Osteoblast (primary cell): Measurements from ENCODE around the gene TMEM175. TPM values are rescaled to one million over a fixed set of nuclear protein-coding genes. Genes with fewer than 3 reads are reported as not detected.
A peak's percentile ranks its signal among the peaks of the same experiment; 100 is the strongest.

ENCODE experiments used
- DNase-seq: peaks from one replicate; pipeline ENCODE4 v3.0.0; 2011; ENCODE audit warnings: low spot score, mixed read lengths; ENCODE audit not compliant: insufficient read length; ENCODE audit errors: missing footprints
- H2AFZ ChIP-seq: 2 replicates; pipeline ENCODE4 v1.6.0; 2011; ENCODE audit warnings: mild to moderate bottlenecking, low read length
- H3K27ac ChIP-seq: 2 replicates; pipeline ENCODE4 v1.5.1; 2011; ENCODE audit warnings: mild to moderate bottlenecking, low read depth, low read length, moderate library complexity
- H3K27me3 ChIP-seq: 2 replicates; pipeline ENCODE4 v1.6.0; 2012; ENCODE audit warnings: mild to moderate bottlenecking, control low read depth, inconsistent platforms, low read length, moderate library complexity; ENCODE audit not compliant: insufficient read depth
- H3K36me3 ChIP-seq: 2 replicates; pipeline ENCODE4 v1.5.1; 2011; ENCODE audit warnings: mild to moderate bottlenecking, low read length, control low read depth, moderate library complexity; ENCODE audit not compliant: insufficient read depth
- H3K4me1 ChIP-seq: 2 replicates; pipeline ENCODE4 v1.5.1; 2011; ENCODE audit warnings: mild to moderate bottlenecking, low read length, control low read depth, moderate library complexity; ENCODE audit not compliant: insufficient read depth
- H3K4me2 ChIP-seq: 2 replicates; pipeline ENCODE4 v1.6.0; 2011; ENCODE audit warnings: mild to moderate bottlenecking, low read length; ENCODE audit not compliant: insufficient read depth
- H3K4me3 ChIP-seq: fragments of 200-600 bp; sonication (generic); 3 replicates; pipeline ENCODE4 v1.5.1; 2012; ENCODE audit warnings: mild to moderate bottlenecking, low read length, inconsistent platforms; ENCODE audit not compliant: insufficient read depth
- H3K79me2 ChIP-seq: 2 replicates; pipeline ENCODE4 v1.6.0; 2012; ENCODE audit warnings: mild to moderate bottlenecking, low read length, control low read depth, inconsistent platforms; ENCODE audit not compliant: insufficient read depth
- H3K9me3 ChIP-seq: 2 replicates; pipeline ENCODE4 v1.5.1; 2011; ENCODE audit warnings: low read depth, low read length, control low read depth
- H4K20me1 ChIP-seq: 2 replicates; pipeline ENCODE4 v1.6.0; 2012; ENCODE audit warnings: mild to moderate bottlenecking, low read length, control low read depth; ENCODE audit not compliant: insufficient read depth
- CTCF ChIP-seq: IDR thresholded peaks from 2 replicates; pipeline ENCODE4 v1.5.1; 2011; ENCODE audit warnings: mild to moderate bottlenecking, low read depth, low read length, moderate library complexity; ENCODE audit errors: extremely low read depth
- total RNA-seq: library from RNA; depleted of rRNA; stranded (reverse); fragments of >200 nt; gene quantifications from 2 replicates; pipeline ENCODE4 v1.2.3, GENCODE V29; 2012

TMEM175 gene
- total RNA-seq, 1 donor: 13.8 TPM

- Histone ChIP-seq H3K4me2 (no peak overlapping the region), H3K4me3 (no peak overlapping the region), H4K20me1 (peaks cover 13% of the 10 kb centered on the region), H3K27me3 (no peaks in the 10 kb centered on the region), H3K36me3 (no peaks in the 10 kb centered on the region), H2AFZ (no peak overlapping the region), H3K27ac (no peak overlapping the region), H3K9me3 (no peaks in the 10 kb centered on the region), H3K4me1 (no peaks in the 10 kb centered on the region), H3K79me2 (no peaks in the 10 kb centered on the region)
- TF ChIP-seq CTCF: no peak
- peak; percentile 73 for DNase-seq
These were observed 14.5 kb downstream of the TMEM175 start for GRCh38 chr4:946517-947471.

GRCh38 chr4:947491-947971 is 15.3 kb downstream of the TMEM175 start:
- Histone ChIP-seq H3K27ac (no peak overlapping the region), H3K27me3 (no peaks in the 10 kb centered on the region), H3K36me3 (no peaks in the 10 kb centered on the region), H3K9me3 (no peaks in the 10 kb centered on the region), H3K79me2 (no peaks in the 10 kb centered on the region), H3K4me1 (no peaks in the 10 kb centered on the region), H3K4me2 (no peak overlapping the region), H4K20me1 (peaks cover 13% of the 10 kb centered on the region), H3K4me3 (no peak overlapping the region), H2AFZ (no peak overlapping the region)
- peak; percentile 87 for DNase-seq
- TF ChIP-seq CTCF: no peak

DNA sequence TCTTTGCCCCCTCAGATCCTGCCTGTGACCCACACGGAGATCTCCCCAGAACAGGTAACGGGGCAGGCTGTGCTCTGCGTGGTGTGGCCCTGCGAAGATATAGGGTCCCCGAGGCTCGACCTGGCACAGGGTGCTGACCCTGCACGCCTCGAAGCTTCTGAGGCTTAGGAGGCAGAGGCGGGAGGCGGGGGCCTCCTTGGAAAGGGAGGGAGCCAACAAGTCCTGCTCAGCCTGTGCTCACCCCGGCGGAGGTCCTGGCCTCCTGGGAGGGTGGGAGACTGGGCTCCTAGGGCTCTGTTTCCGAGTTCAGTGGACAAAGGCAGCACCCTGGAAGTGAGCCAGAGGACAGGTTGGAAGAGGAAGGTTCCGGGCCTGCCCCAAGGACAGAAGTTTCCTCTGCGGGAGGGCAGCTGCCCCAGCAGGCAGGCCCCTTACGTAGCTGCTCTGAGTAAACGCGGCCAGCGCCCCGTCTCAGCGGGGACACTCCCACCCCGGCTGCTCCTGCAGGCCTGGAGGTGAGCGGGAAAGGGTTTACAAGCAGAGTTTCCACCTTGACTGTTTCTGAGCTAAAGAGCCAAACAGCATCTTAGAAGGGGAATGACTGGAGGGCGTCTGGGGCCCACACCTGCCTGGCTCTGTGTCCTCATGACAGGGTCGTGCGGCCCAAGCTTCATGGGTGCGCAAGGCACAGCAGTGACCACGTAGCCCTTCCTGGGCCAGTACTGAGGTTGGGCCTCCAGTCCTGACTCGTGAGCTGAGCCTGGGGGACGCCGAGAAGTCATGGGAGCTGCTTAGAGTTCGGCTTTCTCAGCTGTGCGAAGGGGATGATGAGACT is 16.1 kb downstream of the TMEM175 start:
- no peaks in the 10 kb centered on the region for H3K4me1 ChIP-seq
- H4K20me1 ChIP-seq: peaks cover 13% of the 10 kb centered on the region
- TF ChIP-seq CTCF: no peak
- peak; percentile 66 for DNase-seq
- H3K4me3 ChIP-seq: no peak overlapping the region
- no peak overlapping the region for H3K27ac ChIP-seq
- no peak overlapping the region for H3K4me2 ChIP-seq
- no peak overlapping the region for H2AFZ ChIP-seq
- H3K79me2 ChIP-seq: no peaks in the 10 kb centered on the region
- no peaks in the 10 kb centered on the region for H3K9me3 ChIP-seq
- no peaks in the 10 kb centered on the region for H3K27me3 ChIP-seq
- no peaks in the 10 kb centered on the region for H3K36me3 ChIP-seq
